Superior temporal gyrus (tissue), 1 donor: Measurements from ENCODE around the gene IMMP2L.
A peak's percentile ranks its signal among the peaks of the same experiment; 100 is the strongest.

Experiments
- DNase-seq: peaks from one replicate; pipeline ENCODE4 v3.0.0-alpha.2; 2016; ENCODE audit errors: extremely low spot score

IMMP2L gene

DNA sequence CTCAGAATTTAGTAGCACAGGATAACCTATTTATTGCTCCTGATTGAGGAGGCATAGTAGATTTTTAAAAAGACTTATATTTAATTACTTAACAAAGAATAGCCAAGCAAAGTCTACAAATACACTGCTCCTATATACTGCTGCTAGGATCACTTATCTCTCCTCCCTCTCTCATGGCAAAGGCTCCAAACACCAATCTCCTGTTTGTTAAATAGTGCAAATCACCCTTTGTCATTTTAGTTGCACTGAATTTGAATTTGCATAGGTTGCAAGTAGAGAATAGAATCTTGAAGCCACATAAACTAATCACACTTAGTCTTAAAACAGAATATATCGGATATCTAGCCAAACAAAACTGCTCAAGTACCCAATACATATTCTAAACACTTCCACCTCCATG lies 690.4 kb downstream of the IMMP2L start:
- no peak for DNase-seq

DNA sequence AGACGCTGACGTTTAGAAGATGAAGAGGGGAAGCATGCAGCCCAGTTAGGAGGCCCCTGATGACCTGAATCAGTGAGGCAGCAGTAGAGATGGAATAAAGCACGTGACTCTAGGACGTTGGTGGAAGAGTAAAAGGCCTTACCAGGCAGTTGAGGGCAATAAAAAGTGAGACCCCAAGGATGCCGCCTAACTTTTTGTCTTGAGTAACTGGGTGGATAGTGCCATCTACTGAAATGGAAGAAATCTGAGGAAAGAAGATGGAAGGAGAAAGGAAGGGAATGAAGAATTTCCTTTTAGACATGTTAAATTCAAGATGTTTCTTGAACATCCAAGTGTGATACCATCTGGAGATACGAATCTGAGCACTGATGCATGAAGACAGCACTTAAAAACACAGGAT lies 691.4 kb downstream of the IMMP2L start:
- DNase-seq: no peak

DNA sequence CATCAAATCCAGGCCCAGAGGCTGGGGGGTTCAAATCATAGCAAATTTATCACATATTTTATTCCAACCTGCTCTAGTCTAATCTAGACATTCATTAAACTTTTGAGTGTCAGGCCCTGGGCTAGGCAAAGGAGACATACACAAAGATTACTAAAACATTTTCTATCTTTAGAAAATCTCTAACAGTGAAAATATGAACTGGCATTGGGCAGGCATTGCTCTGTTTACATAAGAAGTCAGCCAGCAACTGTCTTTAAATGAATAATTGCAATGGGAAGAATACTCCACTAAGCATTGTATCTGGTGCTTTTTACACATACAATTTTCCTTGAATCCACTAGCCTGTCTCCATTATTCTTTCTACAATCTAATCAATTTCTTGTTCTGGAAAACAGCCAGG lies 693.8 kb downstream of the IMMP2L start:
- no peak for DNase-seq

DNA sequence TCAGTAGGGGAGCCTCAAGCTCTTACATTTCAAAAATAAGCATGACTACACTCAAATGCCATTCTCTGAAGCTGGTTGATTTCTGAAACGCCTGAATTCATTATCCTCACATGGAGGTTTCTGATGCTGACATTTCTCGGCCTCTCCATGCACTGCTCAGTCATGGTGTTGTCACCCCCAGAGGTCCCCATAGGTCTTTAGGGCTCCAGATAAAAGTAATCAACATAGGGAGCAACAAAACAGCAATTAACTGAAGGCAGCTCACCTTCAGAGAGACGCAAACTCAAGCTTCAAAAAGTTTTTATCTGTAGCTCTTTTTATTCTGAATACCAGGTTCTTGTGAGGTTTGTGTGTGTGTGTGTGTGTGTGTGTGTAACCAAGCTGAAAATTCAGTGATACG lies 694.5 kb downstream of the IMMP2L start:
- DNase-seq: no peak

DNA sequence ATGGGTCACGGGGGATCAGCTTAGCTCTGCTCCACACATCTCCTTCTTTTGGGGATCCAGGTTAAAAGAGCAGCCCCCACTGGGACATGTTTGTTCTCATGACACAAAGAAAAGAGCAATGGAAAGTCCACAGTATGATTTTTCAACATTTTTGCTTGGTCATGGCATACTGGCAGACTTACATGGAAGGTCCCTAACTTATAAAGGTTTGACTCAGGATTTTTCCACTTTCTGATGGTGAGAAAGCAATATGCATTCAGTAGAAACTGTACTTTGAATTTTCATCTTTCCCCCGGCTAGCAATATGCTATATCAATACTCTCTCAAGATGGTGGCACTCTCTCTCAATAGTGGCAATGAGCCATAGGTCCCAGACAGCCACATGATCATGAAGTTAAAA lies 699.0 kb downstream of the IMMP2L start:
- DNase-seq: no peak

DNA sequence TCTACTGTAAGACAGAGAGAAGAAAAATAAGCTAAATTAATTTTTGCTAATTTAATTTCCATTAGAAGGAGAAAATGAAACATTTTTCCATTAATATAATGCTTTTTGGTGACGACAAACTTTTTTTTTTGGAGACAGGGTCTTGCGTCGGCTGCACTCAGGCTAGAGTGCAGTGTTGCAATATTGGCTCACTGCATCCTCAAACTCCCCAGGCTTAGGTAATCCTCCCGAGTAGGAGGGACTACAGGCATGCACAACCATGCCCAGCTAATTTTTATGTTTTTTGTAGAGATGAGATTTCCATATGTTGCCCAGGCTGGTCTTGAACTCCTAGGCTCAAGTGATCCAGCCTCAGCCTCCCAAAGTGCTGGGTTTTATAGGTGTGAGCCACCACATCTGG lies 701.1 kb downstream of the IMMP2L start:
- DNase-seq: no peak

DNA sequence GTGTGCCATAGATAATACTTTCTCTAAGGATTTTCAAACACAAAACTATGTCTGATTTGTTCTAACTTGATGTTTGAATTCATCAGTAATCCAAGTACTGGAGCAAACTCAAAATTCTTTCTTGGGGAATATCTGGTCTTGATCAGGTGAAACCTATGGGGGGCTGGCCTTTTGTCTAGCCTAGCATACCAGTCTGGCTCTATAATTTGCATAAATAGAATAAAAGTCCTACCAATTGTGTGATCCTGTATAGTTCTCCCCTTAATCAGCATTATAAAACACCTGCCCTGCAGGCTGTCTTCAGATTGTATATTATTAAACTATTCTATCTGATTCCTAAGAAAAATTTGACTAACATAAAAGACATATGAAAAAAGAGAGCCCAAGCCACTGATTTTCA lies 705.2 kb downstream of the IMMP2L start:
- no peak for DNase-seq

DNA sequence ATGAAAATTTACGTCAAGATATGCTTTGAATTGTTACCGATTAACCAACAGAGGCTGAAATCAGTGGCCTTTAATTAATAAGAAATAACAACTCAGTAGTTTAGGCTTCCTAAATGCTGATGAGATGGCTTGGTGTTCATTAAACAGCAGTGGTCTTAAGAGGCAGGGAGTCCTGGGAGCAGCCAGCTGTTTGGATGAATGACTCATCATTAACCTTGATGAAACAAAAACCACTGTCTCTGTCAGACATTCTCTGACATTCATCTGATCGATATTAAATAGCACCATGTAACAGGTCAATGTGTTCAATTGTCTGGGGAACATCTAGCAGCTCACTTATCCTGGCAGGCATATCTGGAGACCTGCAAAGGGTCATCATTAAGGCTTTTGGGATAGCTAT lies 705.6 kb downstream of the IMMP2L start:
- no peak for DNase-seq

DNA sequence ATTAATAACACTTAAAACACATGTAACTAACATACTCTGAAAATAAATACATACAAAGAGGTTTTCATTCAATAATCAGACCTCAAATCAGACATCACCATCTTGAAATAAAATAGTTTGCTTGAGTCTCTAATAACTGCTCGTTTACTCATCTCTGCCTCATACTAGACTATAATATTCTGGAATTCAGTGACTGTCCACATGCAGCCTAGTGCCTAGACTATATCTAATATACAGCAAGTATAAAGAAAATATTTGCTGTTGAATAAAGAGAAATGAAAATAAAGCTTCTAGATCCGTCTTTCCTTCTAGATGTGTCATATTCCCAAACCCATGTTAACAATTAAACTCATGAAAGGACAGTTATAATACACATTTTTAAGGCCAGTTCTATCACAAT lies 707.6 kb downstream of the IMMP2L start:
- no peak for DNase-seq

DNA sequence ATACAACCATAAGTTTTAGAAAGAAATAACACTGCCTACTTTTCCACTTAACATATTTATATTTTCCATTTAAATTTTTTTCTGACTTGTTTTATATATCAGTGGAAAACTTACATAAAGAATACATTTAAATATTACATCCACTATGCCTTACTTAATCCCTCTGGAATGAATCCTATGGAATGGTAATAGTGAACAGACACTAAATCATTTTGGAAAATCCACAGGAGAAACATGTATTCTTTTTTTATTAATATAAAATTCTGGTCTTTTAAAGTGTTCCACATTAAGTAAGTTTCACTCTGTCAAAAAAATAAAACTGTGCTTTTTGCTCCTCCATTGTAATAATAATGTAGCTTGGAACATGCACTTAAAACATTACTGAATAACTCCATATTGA lies 708.1 kb downstream of the IMMP2L start:
- no peak for DNase-seq

DNA sequence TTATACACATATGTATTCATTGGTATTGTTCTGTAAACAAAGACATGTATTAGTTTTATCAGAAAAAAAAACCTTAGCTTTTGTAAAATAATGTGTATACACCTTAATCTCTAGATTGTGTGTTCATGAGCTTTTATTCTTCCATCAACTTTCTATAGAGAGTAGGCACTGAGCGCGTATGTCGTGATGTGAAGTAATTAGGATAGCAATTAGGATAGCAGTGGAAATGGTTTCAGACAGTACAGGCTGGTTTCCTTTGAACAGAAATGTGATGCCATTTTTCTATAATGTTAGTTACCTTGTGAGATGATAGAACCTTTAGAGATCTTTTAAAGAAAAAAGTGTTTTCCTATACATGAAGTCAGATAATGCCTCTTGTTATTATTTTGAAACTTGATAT lies 709.0 kb downstream of the IMMP2L start:
- DNase-seq: no peak

DNA sequence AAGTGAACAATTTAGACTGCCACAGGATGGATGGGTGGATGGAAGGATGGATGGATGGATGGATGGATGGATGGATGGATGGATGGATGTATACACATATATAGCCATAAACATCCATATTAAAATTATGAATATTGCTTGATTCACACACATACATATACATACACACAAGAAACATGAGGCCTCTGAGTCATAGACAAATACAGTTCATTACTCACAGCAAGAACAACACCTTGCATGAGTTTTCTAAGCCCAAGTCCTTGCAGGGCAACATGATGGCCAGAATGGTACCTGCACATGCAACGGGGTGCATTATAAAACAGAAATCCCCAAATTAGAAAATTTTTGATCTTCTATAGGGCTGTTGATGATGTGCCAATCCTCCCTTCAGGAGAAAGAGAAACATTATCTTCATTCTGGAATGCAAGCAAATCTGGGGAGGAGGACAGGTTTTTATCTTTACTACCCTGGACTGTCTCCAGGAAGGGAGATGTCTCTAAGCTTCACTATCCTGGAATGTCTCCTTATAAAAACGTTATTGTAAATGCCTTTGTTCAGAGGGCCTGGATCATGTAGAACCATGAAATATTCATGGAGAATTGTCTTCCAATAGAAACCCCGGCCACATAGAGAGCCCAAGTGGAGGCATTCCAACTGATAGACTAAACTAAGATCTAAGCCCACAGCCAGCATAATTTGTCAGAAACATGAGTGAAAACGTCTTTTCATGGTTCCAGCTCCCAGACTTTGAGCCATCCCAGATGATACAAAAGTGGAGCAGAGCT lies 709.9 kb downstream of the IMMP2L start:
- DNase-seq: no peak

DNA sequence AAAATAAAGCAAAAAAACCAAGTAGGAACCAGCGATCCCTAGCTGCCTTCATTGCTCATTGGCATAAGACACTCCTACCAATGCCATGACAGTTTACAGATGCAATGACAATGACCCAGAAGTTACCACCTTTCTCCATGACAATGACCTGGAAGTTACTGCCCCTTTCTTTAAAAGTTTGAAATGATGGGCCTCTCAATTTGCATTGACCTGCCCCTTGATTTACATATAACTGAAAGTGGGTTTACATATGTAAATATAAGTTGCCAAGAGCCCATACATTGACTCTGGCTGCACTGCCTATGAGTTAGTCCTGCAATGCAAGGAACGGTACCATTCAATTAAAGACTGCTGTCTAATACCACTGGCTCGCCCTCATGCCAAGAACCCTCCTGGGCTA lies 712.1 kb downstream of the IMMP2L start:
- no peak for DNase-seq

DNA sequence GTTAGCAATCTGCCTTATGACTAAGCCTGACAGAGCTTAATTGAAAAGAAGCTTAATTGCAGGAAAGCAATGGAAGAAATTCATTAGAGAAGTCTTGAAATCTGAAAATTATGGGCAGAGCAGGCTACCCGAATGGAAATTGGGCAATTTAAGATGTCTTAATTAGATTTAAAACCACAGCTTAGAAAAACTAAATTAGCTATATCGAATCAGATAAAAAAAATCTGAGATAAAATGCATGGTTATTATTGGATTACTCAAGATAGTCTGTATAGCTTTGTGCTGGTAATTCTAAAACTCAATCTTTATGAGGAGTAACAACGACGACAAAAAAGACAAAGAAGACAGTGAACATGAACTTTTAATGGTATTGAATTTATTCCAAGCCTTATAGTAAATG lies 719.5 kb downstream of the IMMP2L start:
- no peak for DNase-seq

DNA sequence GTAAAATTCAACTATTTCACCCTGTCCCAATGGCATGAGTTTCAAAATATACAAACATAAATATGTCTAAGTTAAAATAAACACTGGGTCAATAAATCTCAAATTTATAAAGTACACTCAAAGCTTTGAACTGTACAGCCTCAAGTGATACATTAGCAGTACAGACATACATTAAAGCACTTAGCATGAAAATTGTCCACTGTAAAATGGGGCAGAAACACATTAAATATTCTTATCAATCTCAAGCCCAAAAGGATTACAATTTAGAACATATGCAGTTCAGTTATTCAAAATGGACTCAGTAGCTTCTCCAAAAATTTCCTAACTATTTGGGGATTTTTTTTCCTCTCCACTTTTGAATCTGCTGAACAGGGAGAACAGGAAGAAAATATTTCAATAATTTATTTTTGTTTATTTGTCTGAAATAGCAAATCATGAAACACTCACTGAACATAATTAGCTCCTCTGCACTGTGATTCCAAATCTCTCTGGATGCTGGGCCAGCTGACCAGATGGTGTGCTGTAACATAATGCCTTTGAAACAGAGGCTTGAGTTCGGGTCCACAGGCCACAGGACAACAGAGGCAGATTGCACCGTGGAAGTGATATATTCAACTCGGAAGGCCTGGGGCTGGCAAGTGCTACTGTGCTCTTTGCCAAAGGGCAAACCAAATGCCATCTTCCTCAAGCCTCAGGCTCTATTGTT lies 720.3 kb downstream of the IMMP2L start:
- no peak for DNase-seq

DNA sequence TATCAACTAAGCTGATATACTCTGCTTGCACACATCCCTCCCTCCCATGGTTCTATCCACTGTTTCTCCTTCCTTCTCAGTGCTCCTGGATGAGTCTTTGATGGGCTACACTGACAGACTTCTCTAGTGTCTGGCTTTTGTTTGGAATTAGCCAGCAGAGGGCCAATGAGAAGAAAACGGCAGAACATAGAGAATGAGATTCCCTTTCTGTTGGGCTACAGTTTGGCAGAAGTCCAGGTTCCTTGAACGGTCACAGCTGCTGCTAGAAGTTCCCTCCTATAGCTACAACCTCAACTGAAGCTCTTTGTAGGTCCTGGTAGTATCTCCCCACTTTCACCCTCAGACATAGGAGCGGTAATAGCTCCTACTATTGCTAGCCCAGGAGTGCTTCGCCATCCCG lies 722.4 kb downstream of the IMMP2L start:
- peak; percentile 39 for DNase-seq

DNA sequence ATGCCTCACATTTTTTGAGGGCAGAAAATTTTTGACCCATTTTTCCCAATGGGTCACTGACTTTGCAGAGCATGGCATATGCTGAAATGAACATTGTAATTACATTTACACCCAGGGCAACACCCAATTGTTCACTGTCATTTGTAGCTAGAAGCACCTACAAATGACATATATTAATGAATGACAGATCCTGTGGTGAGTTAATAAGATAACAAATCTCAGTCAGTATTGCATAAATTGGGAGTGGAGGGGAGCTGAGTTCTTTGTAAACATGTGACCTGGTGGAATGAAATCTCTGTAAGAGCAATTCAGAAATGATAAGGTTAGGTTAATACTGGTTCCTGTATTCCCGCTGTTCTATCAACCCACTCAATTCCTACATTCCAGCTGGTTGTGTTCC lies 726.4 kb downstream of the IMMP2L start:
- DNase-seq: no peak

DNA sequence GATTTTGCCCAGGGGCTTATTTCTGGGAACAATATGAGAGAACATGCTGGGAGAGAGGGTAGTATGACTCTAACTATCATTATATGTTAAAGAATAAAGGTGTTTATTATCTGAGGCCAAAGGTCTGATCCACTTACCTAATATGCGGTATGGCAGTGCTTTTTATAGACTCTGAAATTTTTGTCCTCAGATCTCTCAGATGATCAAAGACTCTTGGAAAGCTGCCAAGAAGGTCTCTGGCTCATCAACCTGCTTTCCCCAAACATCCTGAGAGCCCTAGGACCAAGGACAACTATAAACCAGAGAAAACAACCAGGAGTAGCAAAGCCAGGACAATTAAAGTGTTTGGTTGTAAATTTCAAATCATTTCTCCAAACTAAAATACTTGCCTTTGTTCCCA lies 727.1 kb downstream of the IMMP2L start:
- no peak for DNase-seq

DNA sequence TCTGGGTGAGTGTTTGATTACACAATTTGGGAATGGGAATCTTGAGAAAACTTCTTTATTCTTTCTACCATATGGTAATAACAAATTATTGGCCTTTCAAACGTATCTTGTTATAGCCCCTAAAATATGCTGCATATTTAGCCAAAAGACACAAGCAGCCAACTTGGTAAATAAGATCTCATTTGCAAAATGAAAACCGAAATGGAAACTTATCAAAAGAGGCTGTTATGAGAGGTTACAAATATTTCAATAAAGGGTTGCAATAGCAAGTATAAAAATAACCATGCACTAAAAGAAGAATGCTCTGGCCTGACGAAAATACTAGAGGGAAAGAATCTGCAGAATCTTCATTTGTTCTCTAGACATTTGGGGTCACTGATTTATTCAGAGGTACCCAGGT lies 730.9 kb downstream of the IMMP2L start:
- no peak for DNase-seq

DNA sequence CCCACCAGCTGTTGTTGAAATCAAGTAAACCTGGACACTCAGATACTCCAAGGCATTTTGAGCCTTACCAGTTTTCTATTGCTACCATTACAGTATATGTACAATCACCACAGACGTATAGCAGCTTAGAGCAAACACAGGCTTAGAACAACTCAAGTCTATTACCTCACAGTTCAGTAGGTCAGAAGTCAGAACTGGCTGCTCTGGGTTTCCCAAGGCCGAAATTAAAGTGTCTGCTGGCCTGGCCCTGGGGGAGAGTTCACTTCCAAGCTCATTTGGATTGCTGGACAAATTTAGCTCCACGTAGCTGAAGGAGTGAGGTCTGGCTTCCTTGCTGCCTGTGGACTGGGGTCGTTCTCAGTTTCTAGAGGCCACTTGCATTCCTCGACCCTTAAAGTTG lies 731.5 kb downstream of the IMMP2L start:
- DNase-seq: no peak

DNA sequence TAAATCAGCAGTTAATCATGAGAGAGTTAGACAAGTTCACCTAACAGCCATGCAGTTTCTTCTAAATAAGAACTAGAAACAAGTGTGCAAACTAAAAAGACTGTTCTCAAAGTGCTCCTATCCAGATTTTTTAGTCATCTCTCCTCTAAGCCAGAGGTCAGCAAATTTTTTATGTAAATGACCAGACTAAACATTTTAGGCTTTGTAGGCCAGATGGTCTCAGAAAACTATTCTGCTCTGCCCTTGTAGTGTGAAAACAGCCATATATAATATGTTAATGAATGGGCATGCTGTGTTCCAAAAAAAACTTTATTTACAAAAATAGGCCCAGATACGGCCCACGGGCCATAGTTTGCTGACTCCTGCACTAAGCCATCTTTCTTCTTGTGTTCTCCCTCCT lies 734.4 kb downstream of the IMMP2L start:
- no peak for DNase-seq

DNA sequence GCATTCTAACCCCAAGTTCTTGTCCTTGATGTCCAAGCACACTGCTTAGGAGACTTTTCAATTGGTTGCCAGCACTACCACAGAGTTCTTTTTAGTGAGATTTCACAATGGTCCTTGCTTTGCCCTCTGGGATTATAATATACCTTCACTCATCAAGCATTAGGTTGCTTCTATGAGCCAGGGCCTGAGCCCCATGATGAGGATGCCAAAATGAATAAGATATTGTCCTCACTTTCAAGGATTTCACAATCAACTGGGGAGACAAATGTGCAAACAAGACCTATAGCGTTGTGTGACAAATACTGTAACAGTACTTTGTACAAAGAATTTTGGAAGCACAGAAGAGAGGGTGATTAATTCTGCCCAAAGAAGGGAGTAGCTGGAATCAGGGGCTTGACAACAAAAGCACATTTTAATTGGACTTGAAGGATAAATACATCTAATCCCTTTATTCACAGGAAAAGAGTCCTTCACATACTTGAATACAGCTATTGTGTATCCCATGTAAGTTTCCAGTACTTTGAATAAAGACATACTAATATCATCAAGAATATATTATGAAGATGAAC lies 734.9 kb downstream of the IMMP2L start:
- no peak for DNase-seq

DNA sequence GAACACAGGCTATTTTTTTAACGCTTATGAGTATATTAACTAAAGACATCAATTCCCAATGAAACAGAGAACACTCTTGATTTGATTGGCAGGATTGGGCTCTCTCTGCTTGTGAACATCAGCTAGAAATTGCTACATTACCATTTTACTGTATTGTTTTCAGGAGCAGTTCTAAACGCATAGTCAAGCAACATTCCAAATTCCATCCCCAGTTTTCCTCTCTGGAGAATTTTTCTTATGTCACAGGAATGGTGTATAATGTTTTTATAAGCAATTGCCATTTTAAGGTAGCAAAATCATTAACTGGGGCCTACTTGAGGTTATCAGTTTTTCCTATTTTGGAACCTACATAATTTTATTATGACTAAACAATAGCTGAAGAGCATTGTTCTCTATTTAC lies 748.3 kb downstream of the IMMP2L start:
- DNase-seq: no peak
